Measurements from ENCODE around the gene MYH6. TPM values are rescaled to one million over a fixed set of nuclear protein-coding genes. Genes with fewer than 3 reads are reported as not detected.
A peak's percentile ranks its signal among the peaks of the same experiment; 100 is the strongest.

The MYH6 gene
- total RNA-seq, 1 donor: not detected

GRCh38 chr14:23432102-23432925, 24.2 kb upstream of the MYH6 start:
- no peak overlapping the region for H3K4me3 ChIP-seq (ENCODE audit: insufficient read depth, low read length)
- DNase-seq (ENCODE audit: insufficient read length, low spot score, missing footprints): no peak
- H2AFZ ChIP-seq (ENCODE audit: low read length): no peak overlapping the region
- no peaks in the 10 kb centered on the region for H3K79me2 ChIP-seq (ENCODE audit: insufficient read depth, low read length)
- peaks cover 5% of the 10 kb centered on the region for H3K27me3 ChIP-seq (ENCODE audit: insufficient read depth, low read length)
- H4K20me1 ChIP-seq (ENCODE audit: insufficient read depth, low read length): no peaks in the 10 kb centered on the region
- H3K27ac ChIP-seq (ENCODE audit: low read depth, low read length): no peak overlapping the region
- H3K9me3 ChIP-seq (ENCODE audit: low read depth, low read length): no peaks in the 10 kb centered on the region
- no peaks in the 10 kb centered on the region for H3K36me3 ChIP-seq (ENCODE audit: insufficient read depth, low read length)
- TF ChIP-seq CTCF (IDR thresholded peaks at IDR 0.05; ENCODE audit: extremely low read depth, low read depth, low read length): no peak
- H3K4me1 ChIP-seq (ENCODE audit: insufficient read depth, low read length): no peaks in the 10 kb centered on the region
- no peak overlapping the region for H3K4me2 ChIP-seq (ENCODE audit: insufficient read depth, low read length)

- no peak overlapping the region for H3K27ac ChIP-seq (ENCODE audit: low read depth, low read length)
- H3K4me2 ChIP-seq (ENCODE audit: insufficient read depth, low read length): no peak overlapping the region
- H3K27me3 ChIP-seq (ENCODE audit: insufficient read depth, low read length): peaks cover 5% of the 10 kb centered on the region
- H3K79me2 ChIP-seq (ENCODE audit: insufficient read depth, low read length): no peaks in the 10 kb centered on the region
- H3K36me3 ChIP-seq (ENCODE audit: insufficient read depth, low read length): no peaks in the 10 kb centered on the region
- no peak overlapping the region for H3K4me3 ChIP-seq (ENCODE audit: insufficient read depth, low read length)
- H2AFZ ChIP-seq (ENCODE audit: low read length): no peak overlapping the region
- no peaks in the 10 kb centered on the region for H3K4me1 ChIP-seq (ENCODE audit: insufficient read depth, low read length)
- TF ChIP-seq CTCF (IDR thresholded peaks at IDR 0.05; ENCODE audit: extremely low read depth, low read depth, low read length): no peak
- DNase-seq (ENCODE audit: insufficient read length, low spot score, missing footprints): no peak
- no peaks in the 10 kb centered on the region for H3K9me3 ChIP-seq (ENCODE audit: low read depth, low read length)
- H4K20me1 ChIP-seq (ENCODE audit: insufficient read depth, low read length): no peaks in the 10 kb centered on the region
Observed at GRCh38 chr14:23431486-23431885, 23.4 kb upstream of the MYH6 start.

GRCh38 chr14:23430723-23431085, 22.6 kb upstream of the MYH6 start:
- Histone ChIP-seq H3K36me3 (ENCODE audit: insufficient read depth, low read length) (no peaks in the 10 kb centered on the region), H2AFZ (ENCODE audit: low read length) (no peak overlapping the region), H4K20me1 (ENCODE audit: insufficient read depth, low read length) (no peaks in the 10 kb centered on the region), H3K4me2 (ENCODE audit: insufficient read depth, low read length) (no peak overlapping the region), H3K4me1 (ENCODE audit: insufficient read depth, low read length) (no peaks in the 10 kb centered on the region), H3K27me3 (ENCODE audit: insufficient read depth, low read length) (peaks cover 5% of the 10 kb centered on the region), H3K4me3 (ENCODE audit: insufficient read depth, low read length) (no peak overlapping the region), H3K27ac (ENCODE audit: low read depth, low read length) (no peak overlapping the region), H3K79me2 (ENCODE audit: insufficient read depth, low read length) (no peaks in the 10 kb centered on the region), H3K9me3 (ENCODE audit: low read depth, low read length) (no peaks in the 10 kb centered on the region)
- no peak for TF ChIP-seq CTCF (IDR thresholded peaks at IDR 0.05; ENCODE audit: extremely low read depth, low read depth, low read length)
- DNase-seq (ENCODE audit: insufficient read length, low spot score, missing footprints): peak; percentile 72

- no peaks in the 10 kb centered on the region for H3K36me3 ChIP-seq (ENCODE audit: insufficient read depth, low read length)
- TF ChIP-seq CTCF (IDR thresholded peaks at IDR 0.05; ENCODE audit: extremely low read depth, low read depth, low read length): no peak
- no peaks in the 10 kb centered on the region for H4K20me1 ChIP-seq (ENCODE audit: insufficient read depth, low read length)
- H2AFZ ChIP-seq (ENCODE audit: low read length): no peak overlapping the region
- no peak overlapping the region for H3K4me3 ChIP-seq (ENCODE audit: insufficient read depth, low read length)
- H3K27me3 ChIP-seq (ENCODE audit: insufficient read depth, low read length): peaks cover 5% of the 10 kb centered on the region
- H3K27ac ChIP-seq (ENCODE audit: low read depth, low read length): no peak overlapping the region
- H3K9me3 ChIP-seq (ENCODE audit: low read depth, low read length): no peaks in the 10 kb centered on the region
- no peaks in the 10 kb centered on the region for H3K79me2 ChIP-seq (ENCODE audit: insufficient read depth, low read length)
- DNase-seq (ENCODE audit: insufficient read length, low spot score, missing footprints): peak; percentile 63
- H3K4me2 ChIP-seq (ENCODE audit: insufficient read depth, low read length): no peak overlapping the region
- H3K4me1 ChIP-seq (ENCODE audit: insufficient read depth, low read length): no peaks in the 10 kb centered on the region
Observed at GRCh38 chr14:23430016-23430722, 22.1 kb upstream of the MYH6 start.
